HUES48 (cell line): ENCODE measurements around the gene SKA2.
"Not testable (repeated sequence)": the region's sequence is repeated elsewhere in the genome, so short reads cannot be mapped to it uniquely, and the experiment has no call there.

Source experiments
- H3K27ac ChIP-seq: one replicate; pipeline ENCODE4 v1.7.0; 2013; ENCODE audit warnings: low read depth, low read length, inconsistent platforms
- H3K27me3 ChIP-seq: 2 replicates; pipeline ENCODE4 v1.6.1; 2013; ENCODE audit warnings: mild to moderate bottlenecking, low read length; ENCODE audit not compliant: control insufficient read depth, insufficient read depth
- H3K36me3 ChIP-seq: 2 replicates; pipeline ENCODE4 v1.6.1; 2013; ENCODE audit warnings: low read length; ENCODE audit not compliant: control insufficient read depth, insufficient read depth
- H3K4me1 ChIP-seq: 2 replicates; pipeline ENCODE4 v1.6.1; 2013; ENCODE audit warnings: mild to moderate bottlenecking, low read length; ENCODE audit not compliant: control insufficient read depth, insufficient read depth
- H3K4me3 ChIP-seq: 2 replicates; pipeline ENCODE4 v1.5.1; 2013; ENCODE audit warnings: mild to moderate bottlenecking, low read depth, low read length
- H3K9ac ChIP-seq: 2 replicates; pipeline ENCODE4 v1.6.1; 2013; ENCODE audit warnings: mild to moderate bottlenecking, low read depth, low read length, moderate library complexity
- H3K9me3 ChIP-seq: 2 replicates; pipeline ENCODE4 v1.6.1; 2013; ENCODE audit warnings: low read length; ENCODE audit not compliant: control insufficient read depth, insufficient read depth

SKA2 gene

GRCh38 chr17:59097876-59098275 is 57.1 kb downstream of the SKA2 start:
- H3K4me3 ChIP-seq: no peak overlapping the region
- no peak overlapping the region for H3K27ac ChIP-seq
- H3K36me3 ChIP-seq: peaks cover 51% of the 10 kb centered on the region
- no peaks in the 10 kb centered on the region for H3K4me1 ChIP-seq
- no peak overlapping the region for H3K9ac ChIP-seq
- H3K27me3 ChIP-seq: no peaks in the 10 kb centered on the region
- no peaks in the 10 kb centered on the region for H3K9me3 ChIP-seq

GRCh38 chr17:59094861-59095530 is 60.0 kb downstream of the SKA2 start:
- no peaks in the 10 kb centered on the region for H3K27me3 ChIP-seq
- H3K9me3 ChIP-seq: no peaks in the 10 kb centered on the region
- peaks cover 39% of the 10 kb centered on the region for H3K36me3 ChIP-seq
- H3K4me1 ChIP-seq: no peaks in the 10 kb centered on the region
- H3K9ac ChIP-seq: no peak overlapping the region
- no peak overlapping the region for H3K27ac ChIP-seq
- H3K4me3 ChIP-seq: no peak overlapping the region

DNA sequence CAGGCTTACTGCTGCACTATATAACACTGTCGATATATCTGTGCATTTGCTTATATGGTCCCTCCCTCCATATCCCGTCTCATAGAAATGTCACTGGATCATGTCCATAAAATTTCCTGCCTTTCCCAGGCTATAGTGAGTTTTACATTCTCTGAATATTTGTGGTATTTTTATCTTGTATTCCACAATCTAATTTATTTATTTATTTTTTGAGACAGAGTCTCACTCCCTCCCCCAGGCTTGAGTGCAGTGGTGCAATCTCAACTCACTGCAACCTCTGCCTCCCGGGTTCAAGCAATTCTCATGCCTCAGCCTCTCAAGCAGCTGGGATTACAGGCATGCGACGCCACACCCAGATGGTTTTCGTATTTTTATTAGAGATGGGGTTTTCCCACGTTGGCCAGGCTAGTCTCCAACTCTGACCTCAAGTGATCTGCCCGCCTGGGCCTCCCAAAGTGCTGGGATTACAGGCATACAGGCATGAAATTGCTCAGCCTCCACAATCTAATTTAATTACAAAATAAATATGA is 61.2 kb downstream of the SKA2 start:
- no peak overlapping the region for H3K27ac ChIP-seq
- no peaks in the 10 kb centered on the region for H3K4me1 ChIP-seq
- H3K4me3 ChIP-seq: no peak overlapping the region

GRCh38 chr17:59093145-59093701 is 61.8 kb downstream of the SKA2 start:
- Histone ChIP-seq H3K27ac (no peak overlapping the region), H3K36me3 (peaks cover 41% of the 10 kb centered on the region), H3K9me3 (no peaks in the 10 kb centered on the region), H3K4me1 (no peaks in the 10 kb centered on the region), H3K4me3 (no peak overlapping the region), H3K27me3 (no peaks in the 10 kb centered on the region), H3K9ac (no peak overlapping the region)

More for the DNA sequence above, 61.2 kb downstream of the SKA2 start:
- H3K9me3 ChIP-seq: no peaks in the 10 kb centered on the region
- H3K27me3 ChIP-seq: no peaks in the 10 kb centered on the region
- H3K36me3 ChIP-seq: peaks cover 39% of the 10 kb centered on the region
- no peak overlapping the region for H3K9ac ChIP-seq

- H3K27me3 ChIP-seq, H3K4me1 ChIP-seq, H3K4me3 ChIP-seq, H3K9ac ChIP-seq, H3K27ac ChIP-seq, H3K9me3 ChIP-seq: not testable (repeated sequence)
- H3K36me3 ChIP-seq: peaks cover 58% of the 10 kb centered on the region
Measured at GRCh38 chr17:59090593-59090992, 64.4 kb downstream of the SKA2 start.

DNA sequence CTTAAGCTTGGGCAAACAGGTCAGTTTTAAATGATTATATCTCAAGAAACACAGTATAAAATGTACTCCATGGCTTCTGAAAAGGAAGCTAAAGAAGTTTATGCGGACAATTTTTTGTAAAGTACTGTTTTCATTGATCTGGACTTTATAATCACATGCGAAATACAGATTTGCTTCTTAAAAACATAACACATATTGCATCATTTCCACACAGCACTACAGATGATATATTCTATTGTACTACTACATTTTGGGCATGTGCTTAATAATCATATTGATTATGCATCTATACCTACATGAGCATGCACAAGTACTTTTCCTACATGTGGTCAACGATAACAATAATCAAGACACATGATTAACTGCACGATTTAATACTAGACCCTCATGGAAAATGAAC is 70.8 kb downstream of the SKA2 start:
- Histone ChIP-seq H3K36me3 (peaks cover 75% of the 10 kb centered on the region), H3K9ac (no peak overlapping the region), H3K4me3 (no peak overlapping the region), H3K27ac (no peak overlapping the region), H3K27me3 (no peaks in the 10 kb centered on the region), H3K9me3 (no peaks in the 10 kb centered on the region), H3K4me1 (no peaks in the 10 kb centered on the region)

- peaks cover 79% of the 10 kb centered on the region for H3K36me3 ChIP-seq
Measured at GRCh38 chr17:59074494-59074893, 80.5 kb downstream of the SKA2 start.

GRCh38 chr17:59073972-59074371 is 81.0 kb downstream of the SKA2 start:
- no peaks in the 10 kb centered on the region for H3K27me3 ChIP-seq
- peaks cover 78% of the 10 kb centered on the region for H3K36me3 ChIP-seq
- no peak overlapping the region for H3K27ac ChIP-seq

More at GRCh38 chr17:59074494-59074893, 80.5 kb downstream of the SKA2 start:
- no peak overlapping the region for H3K9ac ChIP-seq
- H3K9me3 ChIP-seq: no peaks in the 10 kb centered on the region
- no peaks in the 10 kb centered on the region for H3K4me1 ChIP-seq
- no peak overlapping the region for H3K27ac ChIP-seq
- no peak overlapping the region for H3K4me3 ChIP-seq
- no peaks in the 10 kb centered on the region for H3K27me3 ChIP-seq

GRCh38 chr17:59069856-59070255 is 85.1 kb downstream of the SKA2 start:
- Histone ChIP-seq H3K4me3 (no peak overlapping the region), H3K27ac (no peak overlapping the region), H3K9me3 (no peaks in the 10 kb centered on the region), H3K36me3 (peaks cover 86% of the 10 kb centered on the region), H3K9ac (no peak overlapping the region), H3K4me1 (no peaks in the 10 kb centered on the region), H3K27me3 (no peaks in the 10 kb centered on the region)

More at GRCh38 chr17:59073972-59074371, 81.0 kb downstream of the SKA2 start:
- no peak overlapping the region for H3K9ac ChIP-seq
- H3K9me3 ChIP-seq: no peaks in the 10 kb centered on the region
- H3K4me1 ChIP-seq: no peaks in the 10 kb centered on the region
- H3K4me3 ChIP-seq: no peak overlapping the region

DNA sequence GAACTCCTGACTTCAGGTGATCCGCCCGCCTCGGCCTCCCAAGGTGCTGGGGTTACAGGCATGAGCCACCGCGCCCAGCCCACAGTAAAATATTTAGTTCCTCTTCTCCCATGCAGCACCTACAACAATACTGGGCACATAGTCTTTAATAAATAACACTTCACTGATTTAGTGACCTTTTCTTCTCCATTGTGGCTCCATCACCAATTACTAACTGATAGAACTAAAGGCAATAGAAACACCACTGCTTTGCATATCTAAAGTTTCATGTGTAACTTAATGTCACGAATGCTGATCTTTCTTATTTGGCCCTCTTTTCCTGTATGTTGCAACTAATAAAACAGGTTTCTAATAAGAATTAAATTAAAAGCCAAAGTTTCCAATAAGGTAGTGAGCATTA is 87.2 kb downstream of the SKA2 start:
- Histone ChIP-seq H3K36me3 (peaks cover 84% of the 10 kb centered on the region), H3K9me3 (no peaks in the 10 kb centered on the region), H3K9ac (no peak overlapping the region), H3K4me1 (no peaks in the 10 kb centered on the region), H3K4me3 (no peak overlapping the region), H3K27ac (no peak overlapping the region), H3K27me3 (no peaks in the 10 kb centered on the region)

DNA sequence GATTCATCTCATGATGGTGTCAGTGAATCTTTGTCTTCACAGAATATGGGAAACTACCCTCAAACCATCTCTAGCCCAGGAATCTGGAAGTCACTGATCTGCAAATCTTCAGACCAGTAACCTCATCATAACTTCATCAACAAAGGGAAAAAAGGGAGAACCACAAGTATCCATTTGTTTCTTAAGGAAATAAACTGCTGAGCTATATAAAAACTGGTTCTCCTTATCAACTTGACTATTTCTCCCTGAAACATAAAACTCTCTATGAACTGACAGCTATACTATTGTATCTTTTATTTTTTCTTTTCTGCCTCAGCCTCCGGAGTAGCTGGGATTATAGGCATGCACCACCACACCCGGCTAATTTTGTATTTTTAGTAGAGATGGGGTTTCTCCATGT is 87.6 kb downstream of the SKA2 start:
- no peaks in the 10 kb centered on the region for H3K4me1 ChIP-seq
- no peak overlapping the region for H3K4me3 ChIP-seq
- no peak overlapping the region for H3K27ac ChIP-seq
- H3K27me3 ChIP-seq: no peaks in the 10 kb centered on the region
- H3K36me3 ChIP-seq: peaks cover 84% of the 10 kb centered on the region
- H3K9ac ChIP-seq: no peak overlapping the region
- no peaks in the 10 kb centered on the region for H3K9me3 ChIP-seq
